K562 (cell line): ENCODE data around the gene TCF19. TPM values are rescaled to one million over a fixed set of nuclear protein-coding genes. Genes with fewer than 3 reads are reported as not detected.

Experiments used
- CBFA2T2 ChIP-seq: fragments of 450-650 bp; conservative IDR thresholded peaks from 2 replicates; pipeline ENCODE4 v1.6.1; 2017; ENCODE audit warnings: mild to moderate bottlenecking
- CHD4 ChIP-seq: fragments of 200-600 bp; sonication (generic); IDR thresholded peaks from 3 replicates; pipeline ENCODE4 v1.6.1; 2012; ENCODE audit warnings: low read depth, mild to moderate bottlenecking, mixed read lengths, low read length, inconsistent platforms; ENCODE audit not compliant: insufficient read depth, insufficient replicate concordance, poor library complexity, severe bottlenecking
- OTX1 ChIP-seq: fragments of 450-650 bp; formaldehyde crosslinking; IDR thresholded peaks from 2 replicates; pipeline ENCODE4 v1.4.0; 2022; ENCODE audit warnings: mild to moderate bottlenecking
- POLR3G ChIP-seq: IDR thresholded peaks from 2 replicates; pipeline ENCODE4 v1.6.1; 2011; ENCODE audit not compliant: insufficient read length, insufficient replicate concordance; ENCODE audit errors: extremely low read depth
- ZNF140 ChIP-seq: fragments of 250-450 bp; sonication (Bioruptor Pico); IDR thresholded peaks from 2 replicates; pipeline ENCODE4 v1.8.0; 2021; ENCODE audit warnings: moderate library complexity, mild to moderate bottlenecking, inconsistent platforms
- ZNF184 ChIP-seq: sonication (generic); formaldehyde crosslinking; IDR thresholded peaks from 2 replicates; pipeline ENCODE4 v1.5.0; 2020; ENCODE audit warnings: missing genetic modification reagents
- ZNF551 ChIP-seq: fragments of 250-450 bp; sonication (Bioruptor Pico); IDR thresholded peaks from 2 replicates; pipeline ENCODE4 v1.5.0; 2021; ENCODE audit warnings: mild to moderate bottlenecking, moderate library complexity
- polyA plus RNA-seq, 8 experiments: library from polyadenylated mRNA; depleted of rRNA in 4 of 8; stranded (reverse) in 5 of 8; unstranded in 3 of 8; fragments of >200 nt; fragmentation: Nextera tagmentation in 2 of 8; fragmentation: Illumina TruSeq in 1 of 8; extraction: Ambion mirVana in 2 of 8; extraction: Trizol in 1 of 8; gene quantifications; 2 replicates each; pipeline versions ENCODE4 v1.2.1 to v1.2.3, GENCODE V29; 2011 to 2014; ENCODE audit warnings: inconsistent platforms in 1 of 8, missing spikeins in 1 of 8
- total RNA-seq, 7 experiments: library from RNA; depleted of rRNA in 6 of 7; stranded (reverse); fragments of >200 nt in 6 of 7; fragmentation: Illumina TruSeq in 2 of 7; extraction: Trizol in 2 of 7; gene quantifications; 2 replicates each; pipeline versions ENCODE4 v1.2.1 to v1.2.3, GENCODE V29; 2011 to 2021; ENCODE audit warnings: low replicate concordance in 1 of 7
- TF ChIP-seq, protein P1 (sequence below): sonication (generic); formaldehyde crosslinking; IDR thresholded peaks from 2 replicates; pipeline ENCODE4 v1.8.0; 2022; ENCODE audit warnings: mild to moderate bottlenecking, missing genetic modification reagents

The TCF19 gene
- total and polyA plus RNA-seq, 9 of the 15 experiments (the other 6 are each of a cell fraction or from before 2014, with no cell fraction given) = 4.2 to 42.5 (median 25.7) TPM

DNA sequence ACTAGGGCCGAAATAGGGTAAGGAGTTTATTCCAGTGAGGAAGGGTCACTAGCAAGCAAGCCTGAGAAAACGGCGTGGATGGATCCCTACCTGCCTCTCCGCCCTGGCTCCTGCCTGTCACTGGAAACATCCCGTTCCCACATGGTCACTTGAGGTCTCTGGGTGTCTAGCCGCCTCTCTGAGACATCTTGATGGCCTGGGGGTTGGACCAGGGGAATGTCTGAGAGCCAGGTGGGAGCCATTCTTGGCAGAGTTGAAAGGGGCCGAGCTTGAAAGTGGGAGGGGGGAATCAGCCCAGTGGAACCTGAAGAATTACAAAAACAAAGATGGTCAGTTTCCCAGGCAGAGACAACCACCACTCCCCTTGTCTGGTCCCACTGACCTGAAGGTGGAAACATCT is 1.7 kb upstream of the TCF19 start (continued):
- no peak for TF ChIP-seq ZNF551
- no peak for TF ChIP-seq OTX1 (CRISPR knock-in tag)
- no peak for TF ChIP-seq POLR3G
- no peak for TF ChIP-seq ZNF184 (CRISPR knock-in tag)
- no peak for TF ChIP-seq CBFA2T2
- TF ChIP-seq, protein P1, sequence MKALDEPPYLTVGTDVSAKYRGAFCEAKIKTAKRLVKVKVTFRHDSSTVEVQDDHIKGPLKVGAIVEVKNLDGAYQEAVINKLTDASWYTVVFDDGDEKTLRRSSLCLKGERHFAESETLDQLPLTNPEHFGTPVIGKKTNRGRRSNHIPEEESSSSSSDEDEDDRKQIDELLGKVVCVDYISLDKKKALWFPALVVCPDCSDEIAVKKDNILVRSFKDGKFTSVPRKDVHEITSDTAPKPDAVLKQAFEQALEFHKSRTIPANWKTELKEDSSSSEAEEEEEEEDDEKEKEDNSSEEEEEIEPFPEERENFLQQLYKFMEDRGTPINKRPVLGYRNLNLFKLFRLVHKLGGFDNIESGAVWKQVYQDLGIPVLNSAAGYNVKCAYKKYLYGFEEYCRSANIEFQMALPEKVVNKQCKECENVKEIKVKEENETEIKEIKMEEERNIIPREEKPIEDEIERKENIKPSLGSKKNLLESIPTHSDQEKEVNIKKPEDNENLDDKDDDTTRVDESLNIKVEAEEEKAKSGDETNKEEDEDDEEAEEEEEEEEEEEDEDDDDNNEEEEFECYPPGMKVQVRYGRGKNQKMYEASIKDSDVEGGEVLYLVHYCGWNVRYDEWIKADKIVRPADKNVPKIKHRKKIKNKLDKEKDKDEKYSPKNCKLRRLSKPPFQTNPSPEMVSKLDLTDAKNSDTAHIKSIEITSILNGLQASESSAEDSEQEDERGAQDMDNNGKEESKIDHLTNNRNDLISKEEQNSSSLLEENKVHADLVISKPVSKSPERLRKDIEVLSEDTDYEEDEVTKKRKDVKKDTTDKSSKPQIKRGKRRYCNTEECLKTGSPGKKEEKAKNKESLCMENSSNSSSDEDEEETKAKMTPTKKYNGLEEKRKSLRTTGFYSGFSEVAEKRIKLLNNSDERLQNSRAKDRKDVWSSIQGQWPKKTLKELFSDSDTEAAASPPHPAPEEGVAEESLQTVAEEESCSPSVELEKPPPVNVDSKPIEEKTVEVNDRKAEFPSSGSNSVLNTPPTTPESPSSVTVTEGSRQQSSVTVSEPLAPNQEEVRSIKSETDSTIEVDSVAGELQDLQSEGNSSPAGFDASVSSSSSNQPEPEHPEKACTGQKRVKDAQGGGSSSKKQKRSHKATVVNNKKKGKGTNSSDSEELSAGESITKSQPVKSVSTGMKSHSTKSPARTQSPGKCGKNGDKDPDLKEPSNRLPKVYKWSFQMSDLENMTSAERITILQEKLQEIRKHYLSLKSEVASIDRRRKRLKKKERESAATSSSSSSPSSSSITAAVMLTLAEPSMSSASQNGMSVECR (CRISPR knock-in tag) = no peak
- no peak for TF ChIP-seq CHD4
- TF ChIP-seq ZNF140 = no peak
